B cell (primary cell): ENCODE data around the gene MRTFA. TPM values are rescaled to one million over a fixed set of nuclear protein-coding genes. Genes with fewer than 3 reads are reported as not detected.
A peak's percentile ranks its signal among the peaks of the same experiment; 100 is the strongest.

ENCODE experiments used
- ATAC-seq: fragments of 200-7000 bp; cut with Tn5 transposase; one replicate; pipeline ENCODE4 v1.10.0; 2021; ENCODE audit warnings: low read depth, mild to moderate bottlenecking, moderate number of reproducible peaks, moderate library complexity
- CTCF ChIA-PET: fragments of 350-600 bp; sonication (Branson Sonifier 250); formaldehyde crosslinking; loops from one replicate; lab custom pipeline; 2021; ENCODE audit warnings: antibody characterized with exemption, inconsistent platforms; lab: Charles Lee
- POLR2A ChIA-PET: fragments of 350-600 bp; sonication (Branson Sonifier 250); formaldehyde crosslinking; loops from one replicate; lab custom pipeline; 2021; ENCODE audit warnings: antibody characterized with exemption; lab: Charles Lee
- DNase-seq: peaks from one replicate; pipeline ENCODE4 v3.0.0; 2013
- H2AFZ ChIP-seq: 2 replicates; pipeline ENCODE4 v1.6.1; 2012; ENCODE audit warnings: mild to moderate bottlenecking, low read depth, low read length; ENCODE audit not compliant: insufficient read depth, poor library complexity, severe bottlenecking
- H3K27ac ChIP-seq, 2 donors: 1 replicate in 1 of 2; 2 replicates in 1 of 2; pipeline ENCODE4 v1.5.1; 2012 to 2013; ENCODE audit warnings: low read length in 2 of 2, mild to moderate bottlenecking in 2 of 2, moderate library complexity in 1 of 2
- H3K27me3 ChIP-seq, 4 experiments: fragments of 200-600 bp in 1 of 4; sonication (generic) in 1 of 4; replicated peaks in 1 of 4; 1 replicate in 2 of 4; 2 replicates in 2 of 4; pipeline versions ENCODE4 v1.6.1 to v1.7.0; 2013 to 2016; ENCODE audit warnings: low read length in 3 of 4, mild to moderate bottlenecking in 2 of 4, mixed read lengths in 1 of 4, moderate library complexity in 1 of 4; ENCODE audit not compliant: insufficient read depth in 4 of 4, control insufficient read depth in 3 of 4; ENCODE audit errors: control extremely low read depth in 1 of 4
- H3K36me3 ChIP-seq, 2 experiments: replicated peaks in 1 of 2; 1 replicate in 1 of 2; 2 replicates in 1 of 2; pipeline versions ENCODE4 v1.6.1 to v1.7.1; 2013; ENCODE audit warnings: low read length in 1 of 2; ENCODE audit not compliant: insufficient read depth in 2 of 2, control insufficient read depth in 1 of 2; ENCODE audit errors: control extremely low read depth in 1 of 2, extremely low read depth in 1 of 2
- H3K4me1 ChIP-seq, 2 donors: fragments of 200-600 bp in 1 of 2; sonication (generic) in 1 of 2; 1 replicate in 1 of 2; 2 replicates in 1 of 2; pipeline versions ENCODE4 v1.5.1 to v1.6.1; 2013 to 2017; ENCODE audit warnings: low read length in 2 of 2; ENCODE audit not compliant: control insufficient read depth in 2 of 2, insufficient read depth in 2 of 2
- H3K4me2 ChIP-seq: replicated peaks from 2 replicates; pipeline ENCODE3; 2012; ENCODE audit warnings: mild to moderate bottlenecking, low read depth, low read length; ENCODE audit not compliant: poor library complexity, severe bottlenecking
- H3K4me3 ChIP-seq, 5 experiments: fragments of 200-600 bp in 1 of 5; sonication (generic) in 1 of 5; 1 replicate in 3 of 5; 2 replicates in 2 of 5; pipeline versions ENCODE4 v1.5.1 to v1.7.0; 2011 to 2016; ENCODE audit warnings: low read length in 4 of 5, mild to moderate bottlenecking in 4 of 5, low read depth in 2 of 5, control low read depth in 1 of 5, moderate library complexity in 1 of 5; ENCODE audit not compliant: insufficient read depth in 1 of 5; ENCODE audit errors: control extremely low read depth in 1 of 5, extremely low read depth in 1 of 5
- H3K79me2 ChIP-seq: fragments of 200-600 bp; sonication (generic); one replicate; pipeline ENCODE4 v1.6.0; 2016; ENCODE audit warnings: low read length; ENCODE audit not compliant: control insufficient read depth, insufficient read depth
- H3K9ac ChIP-seq: fragments of 200-600 bp; sonication (generic); 2 replicates; pipeline ENCODE4 v1.6.1; 2017; ENCODE audit warnings: mild to moderate bottlenecking, low read length, moderate library complexity
- H3K9me3 ChIP-seq, 3 donors: one replicate each; pipeline versions ENCODE4 v1.6.1 to v1.7.1; 2013; ENCODE audit warnings: low read length in 2 of 3; ENCODE audit not compliant: control insufficient read depth in 2 of 3, insufficient read depth in 1 of 3; ENCODE audit errors: control extremely low read depth in 1 of 3
- H4K20me1 ChIP-seq: 2 replicates; pipeline ENCODE4 v1.6.0; 2012; ENCODE audit warnings: mild to moderate bottlenecking, low read length; ENCODE audit not compliant: insufficient read depth, control insufficient read depth, poor library complexity, severe bottlenecking
- H3K27ac Mint-ChIP-seq: one replicate; pipeline ENCODE4 v1.8.0; 2021; ENCODE audit warnings: mixed read lengths
- H3K27me3 Mint-ChIP-seq: one replicate; pipeline ENCODE4 v1.8.0; 2021; ENCODE audit warnings: mixed read lengths
- H3K4me1 Mint-ChIP-seq: one replicate; pipeline ENCODE4 v1.8.0; 2021; ENCODE audit warnings: mixed read lengths
- H3K4me3 Mint-ChIP-seq: one replicate; pipeline ENCODE4 v1.8.0; 2021; ENCODE audit warnings: mixed read lengths
- H3K9me3 Mint-ChIP-seq: one replicate; pipeline ENCODE4 v1.8.0; 2022; ENCODE audit warnings: mixed read lengths; ENCODE audit not compliant: insufficient read depth
- CTCF ChIP-seq: fragments of 200-600 bp; IDR thresholded peaks from one replicate; pipeline ENCODE4 v1.8.0; 2022; ENCODE audit warnings: antibody characterized with exemption, mild to moderate bottlenecking
- EZH2 ChIP-seq: IDR thresholded peaks from 2 replicates; pipeline ENCODE4 v1.6.1; 2012; ENCODE audit warnings: borderline replicate concordance, low read depth, mild to moderate bottlenecking, moderate library complexity, low read length; ENCODE audit not compliant: insufficient read depth, poor library complexity, severe bottlenecking
- WGBS: methylation state at CpG from one replicate; pipeline ENCODE4 v1.1.5; 2013; ENCODE audit warnings: missing lambda C conversion rate; ENCODE audit not compliant: insufficient coverage; 5-methylcytosine and 5-hydroxymethylcytosine counted together
- intact Hi-C: fragments of 100-400 bp; cut with micrococcal nuclease; formaldehyde crosslinking; loops from one replicate; pipeline ENCODE4 v1.10.0; 2022
- polyA plus RNA-seq: library from polyadenylated mRNA; depleted of rRNA; stranded (reverse); fragments of >200 nt; gene quantifications from 2 replicates; pipeline ENCODE4 v1.2.3, GENCODE V29; 2012
- total RNA-seq, 2 donors: library from RNA; stranded (reverse); fragments of 120-200 nt in 1 of 2; gene quantifications; 1 replicate in 1 of 2; 2 replicates in 1 of 2; pipeline versions ENCODE4 v1.2.3 to v1.2.4, GENCODE V29; 2013 to 2022

Gene MRTFA
- total and polyA plus RNA-seq, 2 donors (not counting 1 experiment from before 2014, with no cell fraction given) = 28.9 to 82.6 TPM

- ChIA-PET CTCF (interaction anchor here (0.7 to 2.3 kb wide), 4 partner anchors 11 to 118 kb away, joined by 4 to 25 read pairs (median 7); no protein-coding TSS in a partner anchor), POLR2A (interaction anchor here (0.6 kb wide), 1 partner anchor 1173 kb away, joined by 3 read pairs; no protein-coding TSS in a partner anchor)
- H3K4me3 ChIP-seq = no peak overlapping the region
- peaks cover 12% of the 10 kb centered on the region for H4K20me1 ChIP-seq
- H3K36me3 ChIP-seq = no peaks in the 10 kb centered on the region
- H3K9ac ChIP-seq = no peak overlapping the region
- H3K4me2 ChIP-seq = peak overlapping the region; percentile 27
- no peak overlapping the region for H3K27ac ChIP-seq
- peaks cover 25 to 42% of the 10 kb centered on the region in 2 donors for H3K4me1 ChIP-seq
- TF ChIP-seq EZH2 = no peak
- TF ChIP-seq CTCF = no peak
- ATAC-seq (no peak), DNase-seq (no peak)
- Mint-ChIP-seq H3K4me1 (peaks cover 56% of the 10 kb centered on the region), H3K4me3 (peak overlapping the region; percentile 17), H3K27ac (no peak overlapping the region), H3K9me3 (no peaks in the 10 kb centered on the region), H3K27me3 (no peaks in the 10 kb centered on the region)
- H3K79me2 ChIP-seq = peaks cover 51% of the 10 kb centered on the region
- intact Hi-C loops = loop anchor here (10.0 kb wide), 3 partner anchors 65 to 365 kb away; no protein-coding TSS in a partner anchor
- no peaks in the 10 kb centered on the region for H3K27me3 ChIP-seq
- no peak overlapping the region for H2AFZ ChIP-seq
- H3K9me3 ChIP-seq = no peaks in the 10 kb centered on the region
- WGBS = no CpG with 5 or more reads among the region's 1 CpG
These were observed 106.7 kb downstream of the MRTFA start for GRCh38 chr22:40529821-40530220.

GRCh38 chr22:40526960-40527359 is 109.6 kb downstream of the MRTFA start:
- POLR2A ChIA-PET = interaction anchor here (0.6 kb wide), 1 partner anchor 231 kb away, joined by 4 read pairs; no protein-coding TSS in a partner anchor
- no peaks in the 10 kb centered on the region for H3K27me3 Mint-ChIP-seq
- ATAC-seq = no peak

More at GRCh38 chr22:40526960-40527359, 109.6 kb downstream of the MRTFA start:
- no peak overlapping the region for H3K4me3 ChIP-seq
- H3K9me3 ChIP-seq = no peaks in the 10 kb centered on the region
- no peaks in the 10 kb centered on the region for H4K20me1 ChIP-seq
- H3K4me1 Mint-ChIP-seq = peaks cover 30% of the 10 kb centered on the region
- H3K9me3 Mint-ChIP-seq = no peaks in the 10 kb centered on the region
- H3K79me2 ChIP-seq = peaks cover 53% of the 10 kb centered on the region
- no peak overlapping the region for H3K4me3 Mint-ChIP-seq
- H3K4me1 ChIP-seq = peaks cover 7 to 14% of the 10 kb centered on the region in 2 donors
- H2AFZ ChIP-seq = no peak overlapping the region
- H3K27me3 ChIP-seq = no peaks in the 10 kb centered on the region
- DNase-seq = no peak
- H3K27ac Mint-ChIP-seq = peak overlapping the region; percentile 59
- H3K36me3 ChIP-seq = no peaks in the 10 kb centered on the region
- H3K9ac ChIP-seq = no peak overlapping the region
- no peak for TF ChIP-seq CTCF
- TF ChIP-seq EZH2 = no peak
- H3K27ac ChIP-seq = no peak overlapping the region
- WGBS = 100% methylated on average over 3 of the region's 5 CpGs
- CTCF ChIA-PET = interaction anchor here (0.7 to 5.3 kb wide), 11 partner anchors 7 to 1093 kb away, joined by 3 to 113 read pairs (median 4); no protein-coding TSS in a partner anchor
- intact Hi-C loops = loop anchor here (10.0 kb wide), 2 partner anchors 238 to 368 kb away; no protein-coding TSS in a partner anchor
- no peak overlapping the region for H3K4me2 ChIP-seq
